ENCODE results near the gene RERE. TPM values are rescaled to one million over a fixed set of nuclear protein-coding genes. Genes with fewer than 3 reads are reported as not detected.

The RERE gene
- total RNA-seq, 1 experiment from 2014 or later = 7.2 TPM

DNA sequence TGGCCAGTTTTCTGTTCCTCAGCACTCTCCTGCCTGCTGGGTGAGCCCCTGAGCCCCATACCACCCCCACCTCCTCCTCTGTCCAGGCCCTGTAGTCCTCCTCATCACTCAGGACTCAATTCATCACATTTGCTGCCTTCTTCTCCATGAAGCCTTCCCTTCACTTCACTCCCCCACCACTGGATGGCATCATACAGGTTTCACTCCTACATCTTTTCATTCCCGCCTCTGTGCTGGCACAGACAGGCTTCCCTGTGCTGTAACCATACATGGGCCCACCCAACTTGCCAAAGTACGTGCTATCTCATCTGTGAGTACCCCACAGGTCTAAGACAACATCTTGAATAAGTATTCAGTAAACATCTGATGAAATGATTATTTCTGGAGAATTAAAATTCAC is 442.6 kb downstream of the RERE start:
- DNase-seq = peak; percentile 54
- Histone ChIP-seq H3K27me3 (no peaks in the 10 kb centered on the region), H3K36me3 (peaks cover 43% of the 10 kb centered on the region), H3K4me3 (no peak overlapping the region), H3K9me3 (no peaks in the 10 kb centered on the region)

DNA sequence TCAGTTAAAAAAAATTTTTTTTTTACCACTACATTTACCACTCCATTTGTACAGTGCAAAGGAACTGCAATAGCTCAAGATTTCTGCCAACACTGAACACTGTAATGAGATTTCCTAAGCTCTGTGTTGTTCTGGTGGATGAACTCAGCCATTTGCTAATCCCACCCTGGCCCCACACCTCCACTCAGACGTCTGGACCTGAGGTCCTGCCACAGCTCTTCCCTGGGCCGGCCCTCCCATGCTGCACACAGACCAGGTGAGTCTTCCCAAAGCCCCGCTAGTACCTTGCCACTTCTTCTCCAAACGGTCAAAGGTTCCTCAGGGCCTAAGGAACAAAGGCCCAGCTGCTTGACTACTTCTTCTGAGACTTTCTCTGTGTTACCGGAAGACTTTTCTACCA is 443.1 kb downstream of the RERE start:
- Histone ChIP-seq H3K4me3 (no peak overlapping the region), H3K27me3 (no peaks in the 10 kb centered on the region), H3K9me3 (no peaks in the 10 kb centered on the region), H3K36me3 (peaks cover 41% of the 10 kb centered on the region)
- DNase-seq = no peak

DNA sequence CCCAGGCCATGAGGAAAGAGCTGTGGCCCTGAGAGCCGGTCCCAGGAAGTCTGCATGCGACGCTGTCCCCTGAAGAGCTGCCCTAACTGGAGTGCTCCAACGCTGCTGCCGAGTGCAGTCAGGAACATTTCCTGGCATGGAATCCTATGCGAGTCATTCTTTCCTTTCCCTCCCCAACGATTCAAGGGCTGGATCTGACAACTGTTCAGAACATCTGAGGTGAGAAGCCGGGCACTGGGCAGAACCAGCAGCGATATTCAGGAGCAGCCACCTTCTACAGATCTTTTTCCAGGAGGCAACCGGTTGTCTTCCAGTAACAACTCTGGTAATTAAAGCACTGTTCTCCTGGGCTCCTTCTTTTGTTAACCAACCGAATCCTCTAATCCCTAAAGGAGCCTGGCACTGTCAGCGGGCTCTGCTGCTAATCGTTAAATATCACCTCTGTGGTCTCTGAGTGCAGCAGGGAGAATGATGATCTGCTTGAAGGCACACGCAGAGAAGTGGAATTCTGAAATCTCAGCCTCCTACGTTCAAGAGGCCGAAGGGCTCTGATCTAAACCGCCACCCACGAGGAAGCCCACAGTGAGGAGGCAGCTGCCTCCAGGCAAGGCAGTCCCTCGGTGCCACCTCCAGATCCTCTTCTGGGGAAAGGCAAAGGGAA is 443.7 kb downstream of the RERE start:
- Histone ChIP-seq H3K4me3 (no peak overlapping the region), H3K9me3 (no peaks in the 10 kb centered on the region), H3K36me3 (peaks cover 41% of the 10 kb centered on the region), H3K27me3 (no peaks in the 10 kb centered on the region)
- DNase-seq = peak; percentile 70

DNA sequence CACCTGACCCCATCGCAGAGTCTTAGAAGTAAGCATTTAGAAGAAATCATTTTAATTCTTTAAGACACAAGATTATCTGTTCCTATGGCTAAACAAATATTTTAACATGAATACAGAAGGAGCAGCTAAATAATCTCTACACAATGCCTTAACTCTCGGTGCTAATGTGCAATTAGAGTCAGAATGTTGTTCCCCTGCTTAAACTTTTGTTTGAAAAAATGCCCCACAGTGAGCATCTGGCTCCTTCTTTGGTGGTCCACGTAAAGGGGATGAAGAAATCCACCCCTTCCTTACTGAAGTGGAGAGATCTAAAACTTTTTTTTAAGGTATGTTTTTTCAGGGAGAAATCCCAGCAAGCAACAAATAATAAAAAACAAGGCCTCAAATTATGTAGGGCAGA is 444.3 kb downstream of the RERE start:
- no peak overlapping the region for H3K4me3 ChIP-seq
- H3K27me3 ChIP-seq = no peaks in the 10 kb centered on the region
- no peaks in the 10 kb centered on the region for H3K9me3 ChIP-seq
- H3K36me3 ChIP-seq = peaks cover 37% of the 10 kb centered on the region
- no peak for DNase-seq

DNA sequence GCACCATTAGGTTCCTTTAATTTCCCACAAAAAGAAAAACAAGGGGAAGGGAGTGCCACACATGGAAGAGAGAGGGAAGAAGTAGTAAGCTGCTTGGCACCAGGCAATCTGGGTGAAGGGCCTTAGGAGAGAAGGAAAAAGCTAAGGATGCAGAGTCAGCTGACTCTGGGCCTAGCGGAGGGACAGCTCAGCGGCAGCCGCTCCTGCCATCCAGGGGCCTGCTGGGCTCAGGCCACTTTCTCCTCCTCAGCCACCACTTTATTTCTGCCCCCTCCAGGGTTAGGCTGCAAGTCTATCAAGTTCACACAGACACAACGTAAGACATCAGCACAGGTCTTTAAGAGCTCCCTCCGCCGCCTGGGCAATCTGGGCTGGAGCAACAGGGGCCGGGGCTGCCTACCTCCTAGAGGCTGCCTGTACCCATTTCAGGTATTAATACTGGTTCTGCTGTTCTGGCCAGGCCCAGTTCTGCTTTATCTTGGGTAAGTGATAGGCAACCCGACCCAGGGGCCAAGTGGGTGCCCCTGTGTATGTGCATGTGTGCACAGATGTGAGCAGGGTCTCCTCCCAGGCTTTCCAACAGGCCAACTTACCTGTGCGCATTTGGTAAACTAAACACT is 446.0 kb downstream of the RERE start:
- Histone ChIP-seq H3K9me3 (no peaks in the 10 kb centered on the region), H3K36me3 (peaks cover 36% of the 10 kb centered on the region)
- no peak for DNase-seq

DNA sequence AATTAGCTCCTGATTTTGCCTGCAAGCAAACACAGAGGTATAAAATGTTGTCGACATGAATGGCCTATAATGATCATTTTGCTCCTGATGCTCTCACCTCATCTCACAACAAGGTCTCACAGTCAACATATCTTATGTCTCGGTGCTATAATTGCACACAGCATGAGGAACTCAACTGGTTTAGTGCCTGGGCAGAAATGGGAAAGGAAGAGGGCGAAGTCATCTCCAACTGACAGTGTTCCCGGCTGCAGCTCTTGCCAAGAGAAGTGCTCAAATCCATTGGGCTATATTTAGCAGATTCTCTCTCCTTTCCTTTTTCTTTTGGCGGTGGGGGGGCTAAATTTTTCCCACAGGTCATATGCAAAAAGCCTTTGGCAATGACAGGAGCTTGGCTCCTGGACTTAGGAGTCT is 446.5 kb downstream of the RERE start:
- Histone ChIP-seq H3K36me3 (peaks cover 36% of the 10 kb centered on the region), H3K9me3 (no peaks in the 10 kb centered on the region), H3K27me3 (no peaks in the 10 kb centered on the region), H3K4me3 (no peak overlapping the region)
- peak; percentile 68 for DNase-seq

More for the DNA sequence above, 446.0 kb downstream of the RERE start:
- H3K27me3 ChIP-seq = no peaks in the 10 kb centered on the region
- H3K4me3 ChIP-seq = no peak overlapping the region

DNA sequence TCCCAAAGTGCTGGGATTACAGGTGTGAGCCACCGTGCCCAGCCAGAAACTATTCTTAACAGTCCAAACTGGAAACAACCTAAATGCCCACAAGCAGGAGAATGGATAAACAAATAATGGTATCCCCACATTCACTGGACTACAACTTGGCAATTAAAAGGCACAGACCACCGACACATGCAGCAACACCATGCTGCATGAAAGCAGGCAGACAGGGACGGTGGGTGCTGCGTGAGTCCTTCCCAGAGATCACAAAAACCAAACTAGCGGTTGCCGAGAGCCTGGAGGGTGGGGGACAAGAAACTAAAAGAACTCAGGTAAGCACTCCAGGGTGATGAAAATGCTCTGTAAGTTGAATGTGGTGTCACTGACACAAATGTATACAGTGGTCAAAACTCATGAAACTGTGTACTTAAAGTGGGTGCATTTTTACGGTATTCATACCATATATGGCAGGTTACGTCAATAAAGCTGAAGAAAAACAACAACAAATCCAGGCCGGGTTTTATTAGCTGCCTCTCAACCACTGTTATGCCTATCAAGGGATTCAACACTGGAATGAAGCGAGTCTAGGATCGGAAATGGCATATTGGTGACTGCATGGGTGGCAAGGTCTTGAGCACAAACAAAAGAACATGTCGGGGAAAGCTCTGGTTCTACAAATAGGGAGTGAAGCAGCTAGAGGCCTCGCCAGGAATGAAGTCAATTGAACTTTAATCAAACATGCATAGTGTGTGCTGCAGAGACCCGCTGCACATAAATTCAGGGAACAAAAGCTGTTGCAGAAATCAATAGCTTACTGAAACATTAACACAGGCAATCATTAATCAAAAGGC is 447.2 kb downstream of the RERE start:
- Histone ChIP-seq H3K4me3 (no peak overlapping the region), H3K9me3 (no peaks in the 10 kb centered on the region), H3K27me3 (no peaks in the 10 kb centered on the region), H3K36me3 (peaks cover 36% of the 10 kb centered on the region)
- DNase-seq = no peak

DNA sequence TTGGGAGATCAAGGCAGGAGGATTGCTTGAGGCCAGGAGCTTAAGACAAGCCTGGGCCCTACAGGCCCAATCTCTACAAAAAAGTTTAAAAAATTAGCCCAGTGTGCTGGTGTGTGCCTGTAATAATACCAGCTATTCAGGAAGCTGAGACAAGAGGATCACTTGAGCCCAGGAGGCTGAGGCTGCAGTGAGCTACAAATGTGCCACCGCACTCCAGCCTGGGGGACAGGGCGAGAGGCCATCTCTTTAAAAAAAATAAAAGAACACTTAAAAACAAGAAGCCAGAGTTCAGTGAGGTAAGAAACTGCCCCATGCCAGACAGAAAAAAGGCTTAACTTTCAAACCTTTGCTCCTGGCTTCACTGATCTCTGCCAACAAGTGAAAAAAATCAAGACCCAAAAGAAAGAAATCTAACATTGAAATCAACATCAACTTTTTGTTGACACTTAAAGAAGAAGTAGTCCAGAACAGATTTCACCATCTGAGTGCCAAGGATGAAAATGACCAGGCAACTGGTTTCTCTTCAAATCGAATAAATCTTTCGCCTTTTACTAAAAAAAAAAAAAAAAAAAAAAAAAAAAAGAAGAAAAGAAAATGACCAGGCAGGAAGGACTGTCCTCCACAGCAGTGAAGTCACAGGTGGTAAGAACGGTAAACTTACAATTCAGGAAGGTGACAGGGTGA is 448.3 kb downstream of the RERE start:
- peaks cover 33% of the 10 kb centered on the region for H3K36me3 ChIP-seq
- no peak overlapping the region for H3K4me3 ChIP-seq
- DNase-seq = no peak
- H3K9me3 ChIP-seq = no peaks in the 10 kb centered on the region
- H3K27me3 ChIP-seq = no peaks in the 10 kb centered on the region

DNA sequence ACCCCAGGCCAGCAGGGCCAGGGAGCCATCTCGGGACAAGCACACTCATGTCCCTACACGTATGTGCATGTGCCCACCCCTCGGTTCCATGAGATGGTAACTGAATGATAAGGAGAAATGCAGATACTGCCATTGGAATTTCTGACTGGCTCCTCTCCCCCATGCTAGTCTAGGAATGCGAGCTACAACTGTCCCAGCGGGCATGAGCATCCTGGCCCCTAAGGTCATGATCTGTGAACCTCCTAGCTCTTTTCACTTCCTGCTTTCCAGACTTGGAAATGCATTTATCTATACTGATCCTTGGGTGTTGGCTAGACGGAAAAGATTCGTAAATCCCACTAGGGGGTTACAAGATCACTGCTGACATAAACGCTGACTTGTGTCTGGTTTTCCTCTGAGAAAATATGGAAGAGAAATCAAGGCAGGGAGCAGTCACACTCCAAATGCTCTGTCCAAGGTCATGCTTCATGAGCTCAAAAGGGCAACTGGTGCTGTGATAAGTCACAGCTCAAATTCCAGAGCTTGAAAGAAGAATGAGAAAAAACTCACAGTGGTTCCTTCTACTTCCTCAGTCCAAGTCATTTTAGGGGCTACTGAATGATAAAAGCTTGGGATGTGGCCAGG is 449.8 kb downstream of the RERE start:
- peaks cover 34% of the 10 kb centered on the region for H3K36me3 ChIP-seq
- no peak for DNase-seq
- H3K9me3 ChIP-seq = no peaks in the 10 kb centered on the region
- no peak overlapping the region for H3K4me3 ChIP-seq
- no peaks in the 10 kb centered on the region for H3K27me3 ChIP-seq

DNA sequence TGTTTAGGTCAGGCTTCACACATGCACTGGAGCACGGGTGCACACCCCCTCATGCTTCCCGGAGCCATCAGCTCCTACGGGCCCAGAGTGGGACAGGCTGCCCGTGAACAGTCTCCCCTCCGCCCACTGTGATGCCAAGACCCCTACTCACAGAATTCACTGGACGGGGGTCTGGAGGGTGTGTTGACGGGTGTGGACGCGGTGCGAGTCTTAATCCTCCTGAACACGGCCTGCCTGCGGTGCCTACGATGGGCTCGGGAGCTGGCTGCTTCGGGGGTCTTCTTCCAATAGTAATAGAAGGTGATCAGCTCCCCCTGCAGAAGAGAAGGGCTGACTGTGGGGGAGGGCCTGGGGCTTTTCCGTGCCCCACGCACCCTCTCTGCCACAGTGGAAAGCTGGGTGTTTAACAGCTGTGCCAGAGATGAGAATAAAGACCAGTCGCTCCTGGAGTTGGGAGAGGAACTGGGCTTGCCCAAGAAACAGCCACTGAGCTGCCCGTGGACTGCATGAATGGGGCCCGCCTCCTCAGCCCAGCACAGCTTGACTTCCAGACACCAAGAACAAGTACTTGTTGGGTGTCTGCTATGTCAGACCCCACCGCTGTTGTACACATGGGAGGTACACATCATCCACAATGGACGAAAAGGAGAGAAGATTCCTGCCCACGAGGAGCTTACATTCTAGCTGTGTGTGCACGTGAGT is 451.6 kb downstream of the RERE start:
- DNase-seq = no peak
- H3K4me3 ChIP-seq = no peak overlapping the region
- H3K36me3 ChIP-seq = peaks cover 41% of the 10 kb centered on the region
- H3K9me3 ChIP-seq = no peaks in the 10 kb centered on the region
- no peaks in the 10 kb centered on the region for H3K27me3 ChIP-seq

DNA sequence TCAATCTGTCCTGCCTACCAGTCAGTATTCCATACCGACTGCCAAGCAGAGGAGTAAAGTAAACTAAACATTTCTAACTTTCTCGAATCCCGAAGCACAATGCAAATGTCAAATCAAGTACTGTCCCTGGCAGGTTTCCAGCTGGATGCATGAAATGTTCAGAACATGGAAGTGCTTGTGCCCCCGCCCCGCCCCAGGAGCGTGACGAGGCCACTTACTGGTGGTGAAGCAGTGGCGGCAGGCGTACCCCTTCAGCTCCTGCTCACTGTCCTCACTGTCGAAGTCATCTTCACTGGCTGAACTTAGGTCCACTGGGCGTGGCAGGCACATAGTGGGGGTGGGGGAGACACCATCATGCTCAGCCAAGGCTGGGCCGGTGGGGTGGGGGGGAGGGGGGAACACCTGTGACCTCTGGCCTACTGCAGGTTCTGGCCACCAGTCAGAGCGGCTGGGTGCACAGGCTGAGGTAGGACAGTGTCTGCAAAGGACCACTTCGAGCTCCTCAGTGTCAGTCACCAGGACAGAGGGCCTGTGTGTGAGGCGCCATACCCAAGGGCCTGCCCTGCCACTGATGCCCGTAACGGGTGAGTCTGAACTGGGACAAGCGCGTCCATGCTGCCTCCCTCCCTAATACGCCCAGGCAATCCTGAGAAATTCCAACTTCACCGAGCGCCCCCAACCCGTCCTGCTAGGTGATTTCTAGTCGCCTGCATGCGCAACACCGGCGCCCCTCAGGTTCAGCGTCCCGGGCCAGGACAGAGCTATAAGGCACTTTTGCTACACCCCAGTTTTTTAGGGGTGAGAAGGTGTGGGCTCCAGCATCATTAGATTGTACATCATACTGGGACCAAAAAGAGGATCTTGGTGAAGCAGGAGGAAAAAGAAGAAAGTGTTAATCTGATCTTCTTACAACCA is 452.7 kb downstream of the RERE start:
- no peak for DNase-seq
- H3K27me3 ChIP-seq = no peaks in the 10 kb centered on the region
- H3K4me3 ChIP-seq = no peak overlapping the region
- H3K9me3 ChIP-seq = no peaks in the 10 kb centered on the region
- peaks cover 32% of the 10 kb centered on the region for H3K36me3 ChIP-seq

DNA sequence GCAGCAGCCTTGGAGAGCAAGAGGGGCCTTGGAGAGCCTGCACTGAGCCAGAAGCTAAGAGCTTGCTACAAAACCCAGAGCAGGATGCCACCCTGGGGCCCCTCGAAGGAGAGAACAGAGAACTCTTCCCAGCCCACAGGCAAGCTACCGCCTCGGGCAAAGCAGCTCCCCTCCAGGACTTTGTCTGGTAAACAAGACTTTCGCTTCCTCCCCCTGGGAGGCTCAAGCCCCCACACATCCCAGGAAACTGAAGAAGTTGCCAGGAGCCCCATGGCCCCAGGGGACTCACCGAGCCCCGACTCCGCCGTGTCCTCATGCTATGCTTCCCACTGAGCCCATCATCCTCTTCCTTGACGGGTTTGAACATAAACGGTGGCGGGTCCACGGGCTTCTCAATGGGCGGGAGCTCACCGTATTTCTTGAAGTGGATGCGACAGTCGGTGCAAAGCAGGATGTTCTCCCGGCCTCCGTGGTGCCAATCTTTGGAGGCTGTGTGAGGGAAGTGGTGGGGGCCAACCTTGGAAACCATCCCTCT is 453.6 kb downstream of the RERE start:
- peaks cover 38% of the 10 kb centered on the region for H3K36me3 ChIP-seq
- DNase-seq = no peak
- H3K27me3 ChIP-seq = no peaks in the 10 kb centered on the region
- H3K4me3 ChIP-seq = no peak overlapping the region
- no peaks in the 10 kb centered on the region for H3K9me3 ChIP-seq

DNA sequence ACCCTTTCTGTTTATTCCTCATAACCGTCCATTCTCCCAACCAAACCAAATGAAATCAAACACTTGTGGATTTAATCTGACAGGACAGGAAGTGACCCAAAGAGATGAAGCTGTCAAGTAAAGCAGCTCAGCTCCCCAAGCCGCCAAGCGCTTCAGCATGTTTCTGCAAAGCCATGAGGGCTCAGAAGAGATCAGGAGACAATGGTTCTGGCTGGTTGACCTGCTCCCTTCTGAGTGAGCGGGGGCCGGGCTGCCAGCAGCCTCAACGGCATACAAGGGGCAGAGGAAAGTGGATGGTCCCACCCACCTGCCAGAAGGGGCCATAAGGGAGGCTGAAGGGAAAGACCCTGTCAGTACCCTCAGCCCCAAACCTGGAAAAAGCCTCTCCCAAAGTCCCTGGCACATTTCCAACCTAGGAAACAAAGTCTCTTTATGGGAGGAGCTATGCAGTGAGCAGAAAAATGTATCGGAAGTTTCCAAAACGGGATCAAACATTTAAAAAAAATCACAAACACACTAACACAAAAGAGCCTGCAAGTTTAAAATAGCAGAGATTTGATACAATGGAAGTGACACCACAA is 454.2 kb downstream of the RERE start:
- H3K36me3 ChIP-seq = peaks cover 44% of the 10 kb centered on the region
- H3K9me3 ChIP-seq = no peaks in the 10 kb centered on the region
- DNase-seq = no peak
- H3K4me3 ChIP-seq = no peak overlapping the region
- H3K27me3 ChIP-seq = no peaks in the 10 kb centered on the region

DNA sequence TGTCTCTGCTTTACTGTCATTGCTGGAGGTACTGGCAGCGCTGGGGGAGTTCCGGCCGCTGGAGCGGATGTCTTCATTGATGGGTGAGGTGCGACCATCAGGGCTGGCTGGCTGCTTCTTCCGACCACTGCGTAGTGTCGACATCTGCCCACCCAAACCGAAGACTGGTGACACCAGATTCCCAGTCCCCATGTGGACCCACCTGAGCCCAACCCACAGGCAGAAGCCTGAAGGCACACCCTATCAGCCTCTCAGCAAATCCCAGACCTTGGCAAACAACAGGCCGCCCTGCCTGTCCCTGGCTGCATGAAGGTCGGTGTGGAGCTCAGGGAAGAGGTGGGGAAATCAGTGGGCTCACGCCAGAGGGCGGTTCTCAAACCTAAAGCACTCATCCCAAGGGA is 454.7 kb downstream of the RERE start:
- Histone ChIP-seq H3K9me3 (no peaks in the 10 kb centered on the region), H3K27me3 (no peaks in the 10 kb centered on the region), H3K36me3 (peaks cover 50% of the 10 kb centered on the region), H3K4me3 (no peak overlapping the region)
- no peak for DNase-seq

Data from MG63 (cell line).